ENCODE data around the gene APOE.

Gene APOE

GRCh38 chr19:44893332-44894051 is 12.1 kb upstream of the APOE start:
- peaks cover 58% of the 10 kb centered on the region for H3K36me3 ChIP-seq (ENCODE audit: insufficient read depth, low read length)
- H3K4me2 ChIP-seq (ENCODE audit: low read length): no peak overlapping the region
- no peaks in the 10 kb centered on the region for H3K9me2 ChIP-seq (ENCODE audit: low read depth, low read length)
- no peak overlapping the region for H3K4me3 ChIP-seq (ENCODE audit: low read depth, low read length, poor library complexity, severe bottlenecking)
- no peak overlapping the region for H3K27ac ChIP-seq (ENCODE audit: low read depth, low read length, poor library complexity, severe bottlenecking)
- H3K9me3 ChIP-seq (ENCODE audit: low read length): no peaks in the 10 kb centered on the region
- H3K4me1 ChIP-seq (ENCODE audit: insufficient read depth, low read length, severe bottlenecking): peaks cover 16% of the 10 kb centered on the region
- H3F3A ChIP-seq (ENCODE audit: insufficient read depth, low read length): no peaks in the 10 kb centered on the region
- H3K9ac ChIP-seq (ENCODE audit: low read length): no peak overlapping the region
- no peak for TF ChIP-seq CTCF (IDR thresholded peaks at IDR 0.05; ENCODE audit: low read length)
- TF ChIP-seq EZH2 (IDR thresholded peaks at IDR 0.05; ENCODE audit: borderline replicate concordance, low read length): no peak
- H2AFZ ChIP-seq (ENCODE audit: low read length): no peak overlapping the region
- H4K20me1 ChIP-seq (ENCODE audit: insufficient read depth, low read length): no peaks in the 10 kb centered on the region
- H3K27me3 ChIP-seq (ENCODE audit: insufficient read depth, low read length): no peaks in the 10 kb centered on the region
- H3K79me2 ChIP-seq (ENCODE audit: insufficient read depth, low read length): peaks cover 12% of the 10 kb centered on the region

GRCh38 chr19:44894052-44894400 is 11.6 kb upstream of the APOE start:
- no peak overlapping the region for H3K27ac ChIP-seq (ENCODE audit: low read depth, low read length, poor library complexity, severe bottlenecking)
- no peaks in the 10 kb centered on the region for H3K9me3 ChIP-seq (ENCODE audit: low read length)
- TF ChIP-seq CTCF (IDR thresholded peaks at IDR 0.05; ENCODE audit: low read length) (no peak), EZH2 (IDR thresholded peaks at IDR 0.05; ENCODE audit: borderline replicate concordance, low read length) (no peak)
- no peak overlapping the region for H3K4me2 ChIP-seq (ENCODE audit: low read length)
- no peaks in the 10 kb centered on the region for H3F3A ChIP-seq (ENCODE audit: insufficient read depth, low read length)
- H3K4me3 ChIP-seq (ENCODE audit: low read depth, low read length, poor library complexity, severe bottlenecking): no peak overlapping the region
- no peak overlapping the region for H2AFZ ChIP-seq (ENCODE audit: low read length)
- no peaks in the 10 kb centered on the region for H3K9me2 ChIP-seq (ENCODE audit: low read depth, low read length)
- peaks cover 12% of the 10 kb centered on the region for H3K79me2 ChIP-seq (ENCODE audit: insufficient read depth, low read length)
- H4K20me1 ChIP-seq (ENCODE audit: insufficient read depth, low read length): no peaks in the 10 kb centered on the region
- H3K9ac ChIP-seq (ENCODE audit: low read length): no peak overlapping the region
- H3K4me1 ChIP-seq (ENCODE audit: insufficient read depth, low read length, severe bottlenecking): peaks cover 16% of the 10 kb centered on the region
- no peaks in the 10 kb centered on the region for H3K27me3 ChIP-seq (ENCODE audit: insufficient read depth, low read length)
- H3K36me3 ChIP-seq (ENCODE audit: insufficient read depth, low read length): peaks cover 58% of the 10 kb centered on the region

- TF ChIP-seq EZH2 (IDR thresholded peaks at IDR 0.05; ENCODE audit: borderline replicate concordance, low read length) (no peak), CTCF (IDR thresholded peaks at IDR 0.05; ENCODE audit: low read length) (no peak)
- peaks cover 12% of the 10 kb centered on the region for H3K4me1 ChIP-seq (ENCODE audit: insufficient read depth, low read length, severe bottlenecking)
- H3K27me3 ChIP-seq (ENCODE audit: insufficient read depth, low read length): no peaks in the 10 kb centered on the region
- no peak overlapping the region for H3K9ac ChIP-seq (ENCODE audit: low read length)
- peaks cover 64% of the 10 kb centered on the region for H3K36me3 ChIP-seq (ENCODE audit: insufficient read depth, low read length)
- no peak overlapping the region for H3K4me3 ChIP-seq (ENCODE audit: low read depth, low read length, poor library complexity, severe bottlenecking)
- no peaks in the 10 kb centered on the region for H3F3A ChIP-seq (ENCODE audit: insufficient read depth, low read length)
- no peak overlapping the region for H2AFZ ChIP-seq (ENCODE audit: low read length)
- H3K79me2 ChIP-seq (ENCODE audit: insufficient read depth, low read length): peaks cover 12% of the 10 kb centered on the region
- no peaks in the 10 kb centered on the region for H3K9me3 ChIP-seq (ENCODE audit: low read length)
- H3K27ac ChIP-seq (ENCODE audit: low read depth, low read length, poor library complexity, severe bottlenecking): no peak overlapping the region
- no peaks in the 10 kb centered on the region for H4K20me1 ChIP-seq (ENCODE audit: insufficient read depth, low read length)
- no peak overlapping the region for H3K4me2 ChIP-seq (ENCODE audit: low read length)
- no peaks in the 10 kb centered on the region for H3K9me2 ChIP-seq (ENCODE audit: low read depth, low read length)
Measured at GRCh38 chr19:44894946-44895345, 10.7 kb upstream of the APOE start.
